RWPE1 (cell line): Measurements from ENCODE around the gene CGNL1.

Experiments used
- CTCF ChIA-PET: fragments of 350-600 bp; sonication (Branson Sonifier 250); formaldehyde crosslinking; extraction: SDS; loops from one replicate; lab custom pipeline; 2021; lab: Yijun Ruan, JAX
- POLR2A ChIA-PET: fragments of 400-600 bp; formaldehyde crosslinking; extraction: SDS; loops from one replicate; lab custom pipeline; 2020; ENCODE audit warnings: antibody characterized with exemption; ENCODE audit not compliant: low non-redundant PET; lab: Yijun Ruan, JAX
- DNase-seq: peaks from one replicate; pipeline ENCODE4 v3.0.0; 2012; ENCODE audit warnings: low spot score
- H3K27ac ChIP-seq: fragments of 450-650 bp; 2 replicates; pipeline ENCODE4 v1.5.1; 2017
- TF ChIP-seq, protein P1 (sequence below): fragments of 450-650 bp; conservative IDR thresholded peaks from 2 replicates; pipeline ENCODE4 v1.5.1; 2017; ENCODE audit warnings: low read depth, mild to moderate bottlenecking

Gene CGNL1

DNA sequence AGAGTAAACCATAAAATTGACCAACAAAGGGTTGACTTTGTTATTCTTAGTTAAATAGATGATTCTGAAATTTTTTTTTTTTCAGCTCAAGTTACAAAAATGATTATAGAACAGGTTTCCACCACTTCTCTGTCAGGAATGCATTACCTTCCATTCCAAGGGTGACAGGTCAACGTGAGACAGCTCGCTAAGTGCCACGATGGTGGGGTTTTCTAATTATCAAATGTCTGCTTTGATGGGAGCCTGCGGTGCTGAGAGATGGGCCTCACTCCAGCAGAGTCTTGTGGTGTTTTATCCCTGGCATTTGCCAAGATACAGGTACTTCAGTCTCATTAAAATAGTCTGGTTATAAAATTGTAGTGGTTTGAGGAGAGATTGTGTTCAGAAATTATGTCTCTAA lies 80.3 kb downstream of the CGNL1 start:
- no peak overlapping the region for H3K27ac ChIP-seq
- TF ChIP-seq, protein P1, sequence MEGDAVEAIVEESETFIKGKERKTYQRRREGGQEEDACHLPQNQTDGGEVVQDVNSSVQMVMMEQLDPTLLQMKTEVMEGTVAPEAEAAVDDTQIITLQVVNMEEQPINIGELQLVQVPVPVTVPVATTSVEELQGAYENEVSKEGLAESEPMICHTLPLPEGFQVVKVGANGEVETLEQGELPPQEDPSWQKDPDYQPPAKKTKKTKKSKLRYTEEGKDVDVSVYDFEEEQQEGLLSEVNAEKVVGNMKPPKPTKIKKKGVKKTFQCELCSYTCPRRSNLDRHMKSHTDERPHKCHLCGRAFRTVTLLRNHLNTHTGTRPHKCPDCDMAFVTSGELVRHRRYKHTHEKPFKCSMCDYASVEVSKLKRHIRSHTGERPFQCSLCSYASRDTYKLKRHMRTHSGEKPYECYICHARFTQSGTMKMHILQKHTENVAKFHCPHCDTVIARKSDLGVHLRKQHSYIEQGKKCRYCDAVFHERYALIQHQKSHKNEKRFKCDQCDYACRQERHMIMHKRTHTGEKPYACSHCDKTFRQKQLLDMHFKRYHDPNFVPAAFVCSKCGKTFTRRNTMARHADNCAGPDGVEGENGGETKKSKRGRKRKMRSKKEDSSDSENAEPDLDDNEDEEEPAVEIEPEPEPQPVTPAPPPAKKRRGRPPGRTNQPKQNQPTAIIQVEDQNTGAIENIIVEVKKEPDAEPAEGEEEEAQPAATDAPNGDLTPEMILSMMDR: no peak
- CTCF ChIA-PET: interaction anchor here (0.7 kb wide), 1 partner anchor 101 kb away, joined by 4 read pairs; no protein-coding TSS in a partner anchor
- no peak for DNase-seq
- POLR2A ChIA-PET: no interaction called here

DNA sequence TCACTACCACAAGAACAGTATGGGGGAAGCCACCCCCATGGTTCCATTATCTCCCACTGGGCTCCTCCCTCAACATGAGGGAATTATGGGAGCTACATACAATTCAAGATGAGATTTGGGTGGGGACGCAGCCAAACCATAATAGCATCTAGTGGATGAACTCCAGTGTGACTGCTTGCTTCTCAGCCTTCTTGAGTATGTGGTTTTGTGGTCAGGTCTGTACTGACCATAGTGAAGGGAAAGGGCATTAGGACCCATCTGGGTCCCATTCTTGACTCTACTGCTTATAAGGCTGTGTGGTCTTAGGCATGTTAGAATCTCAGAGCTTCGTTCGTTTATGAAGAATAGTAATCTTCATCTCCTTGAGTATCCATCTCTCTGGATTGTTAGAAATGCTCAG lies 81.4 kb downstream of the CGNL1 start:
- H3K27ac ChIP-seq: no peak overlapping the region
- no peak for DNase-seq
- CTCF ChIA-PET: no interaction called here
- TF ChIP-seq, protein P1: no peak
- POLR2A ChIA-PET: no interaction called here

DNA sequence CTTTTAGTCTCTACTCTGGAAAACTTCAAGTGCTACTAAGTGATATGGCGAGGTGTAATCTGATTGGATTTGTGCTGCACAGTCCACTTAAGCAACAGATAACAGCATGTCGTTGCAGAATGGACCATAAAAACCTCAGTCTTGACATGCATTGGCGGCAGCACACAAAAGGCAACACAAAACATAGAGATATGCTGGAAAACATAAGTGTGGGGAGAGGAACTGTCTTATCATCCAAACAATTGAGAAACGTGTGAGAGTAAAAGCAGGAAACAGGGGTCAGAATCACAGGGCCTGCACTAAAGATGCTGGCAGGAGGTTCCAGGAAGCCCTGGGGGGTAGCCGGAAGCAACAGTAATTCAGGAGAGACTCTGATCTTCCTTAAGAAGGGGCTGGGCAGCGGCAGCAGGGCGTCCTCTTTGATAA lies 82.1 kb downstream of the CGNL1 start:
- POLR2A ChIA-PET: no interaction called here
- DNase-seq: no peak
- H3K27ac ChIP-seq: no peak overlapping the region
- CTCF ChIA-PET: no interaction called here
- TF ChIP-seq, protein P1: no peak

DNA sequence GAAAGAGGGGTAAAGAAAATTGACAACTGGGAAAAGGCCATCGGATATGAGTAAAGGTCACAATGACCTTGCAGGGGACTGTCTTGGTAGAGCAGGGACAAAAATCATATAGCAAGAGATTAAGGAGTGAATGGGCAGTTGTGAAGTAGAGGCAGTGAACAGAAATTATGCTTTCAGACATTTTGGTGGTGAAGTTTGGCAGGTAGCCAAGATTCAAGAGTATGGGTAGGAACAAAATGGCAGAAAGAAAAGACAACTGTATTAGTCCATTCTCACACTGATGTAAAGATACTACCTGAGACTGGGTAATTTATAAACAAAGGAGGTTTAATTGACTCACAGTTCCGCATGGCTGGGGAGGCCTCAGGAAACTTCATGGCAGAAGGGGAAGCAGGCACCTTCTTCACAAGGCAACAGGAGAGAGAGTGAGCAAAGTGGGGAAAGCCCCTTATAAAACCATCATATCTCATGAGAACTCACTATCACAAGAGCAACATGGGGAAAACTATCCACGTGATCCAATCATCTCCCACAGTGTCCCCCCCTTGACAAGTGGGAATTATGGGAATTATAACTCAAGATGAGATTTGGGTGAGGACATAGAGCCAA lies 84.0 kb downstream of the CGNL1 start:
- H3K27ac ChIP-seq: no peak overlapping the region
- ChIA-PET POLR2A (no interaction called here), CTCF (no interaction called here)
- TF ChIP-seq, protein P1: no peak
- DNase-seq: no peak

DNA sequence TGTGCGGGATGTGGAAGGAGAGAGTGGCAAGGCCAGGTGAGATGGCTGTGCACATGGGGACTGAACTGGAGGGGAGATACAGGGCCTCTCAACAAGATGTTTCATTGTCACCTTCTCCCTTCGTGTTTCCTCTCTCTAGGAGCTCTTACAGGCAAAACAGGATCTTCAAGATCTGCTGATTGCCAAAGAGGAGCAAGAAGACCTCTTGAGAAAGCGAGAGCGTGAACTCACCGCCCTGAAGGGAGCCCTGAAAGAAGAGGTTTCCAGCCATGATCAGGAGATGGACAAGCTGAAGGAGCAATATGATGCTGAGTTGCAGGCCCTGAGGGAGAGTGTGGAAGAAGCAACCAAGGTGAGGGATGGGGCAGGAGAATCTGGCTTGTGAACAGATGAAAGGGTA lies 85.2 kb downstream of the CGNL1 start:
- TF ChIP-seq, protein P1: no peak
- H3K27ac ChIP-seq: no peak overlapping the region
- DNase-seq: no peak
- ChIA-PET POLR2A (no interaction called here), CTCF (interaction anchor here (0.6 kb wide), 1 partner anchor 75 kb away, joined by 3 read pairs; no protein-coding TSS in a partner anchor)

DNA sequence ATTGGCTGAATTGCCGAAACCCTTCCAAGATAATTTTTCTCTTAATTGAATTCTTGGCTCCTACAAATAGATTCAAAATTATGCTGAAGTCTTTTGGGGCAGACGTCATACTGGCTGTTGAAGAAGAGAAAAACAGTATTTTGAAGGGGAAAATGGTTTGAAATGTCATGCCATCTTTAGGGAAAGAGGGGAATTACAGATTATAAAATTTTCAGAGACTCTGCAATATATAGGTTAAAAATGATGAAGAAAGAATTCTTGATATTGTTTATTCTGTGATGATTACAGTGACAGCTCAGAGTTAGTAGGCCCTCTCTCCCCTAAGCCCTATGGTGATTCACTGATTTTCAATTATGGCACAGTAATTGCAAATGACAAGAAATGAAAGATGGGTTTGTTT lies 86.1 kb downstream of the CGNL1 start:
- ChIA-PET CTCF (no interaction called here), POLR2A (no interaction called here)
- H3K27ac ChIP-seq: no peak overlapping the region
- TF ChIP-seq, protein P1: 0 out of 2 replicates have a peak, but pooled peaks have one; percentile 17
- peak; percentile 20 for DNase-seq
